ENCODE measurements around the gene S100A3.

Gene S100A3

DNA sequence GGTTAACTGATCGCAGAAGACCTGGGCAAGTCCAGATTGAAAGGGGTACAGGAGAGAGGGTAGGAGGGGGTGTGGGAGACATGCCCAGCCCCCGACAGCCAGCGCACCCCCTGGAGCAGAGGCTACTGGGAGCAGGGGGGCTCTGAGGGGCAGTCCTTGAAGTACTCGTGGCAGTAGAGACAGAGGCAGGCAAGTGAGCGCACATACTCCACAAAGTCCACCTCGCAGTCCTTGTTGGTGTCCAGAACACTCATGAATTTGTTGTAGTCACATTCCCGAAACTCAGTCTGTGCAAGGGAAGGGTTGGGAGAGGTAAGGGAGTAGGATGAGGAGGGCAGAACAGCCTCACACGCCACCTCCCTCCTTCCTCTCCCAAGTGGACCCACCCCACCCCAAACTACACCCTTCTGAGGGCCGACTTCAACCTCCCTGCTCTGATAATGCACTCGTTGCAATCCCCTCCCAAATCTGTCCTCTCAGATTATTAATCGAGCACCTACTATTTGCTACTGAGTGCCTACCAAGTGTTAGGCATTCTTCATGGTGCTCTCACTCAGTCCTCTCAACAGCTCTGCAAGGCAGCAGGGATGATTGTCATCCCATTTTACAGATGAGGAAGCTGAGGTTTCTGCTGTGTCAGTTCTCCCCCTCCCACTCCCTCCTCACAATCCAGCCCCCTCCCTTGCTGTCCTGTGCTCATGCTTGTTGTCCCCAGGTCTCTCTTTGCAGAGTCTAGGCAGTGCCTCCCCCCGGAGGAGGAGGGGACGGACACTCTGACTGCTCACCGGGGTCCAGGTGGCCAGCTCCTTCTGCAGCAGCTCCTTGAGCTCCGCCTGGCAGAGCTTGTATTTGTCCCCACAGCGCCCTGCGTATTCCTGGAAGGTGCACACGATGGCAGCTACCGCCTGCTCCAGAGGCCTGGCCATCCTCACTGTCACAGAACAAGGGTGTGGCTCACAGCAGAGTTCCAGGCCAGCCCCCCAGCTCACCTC, 1.2 kb downstream of the S100A3 start:
- DNase-seq = no peak

DNA sequence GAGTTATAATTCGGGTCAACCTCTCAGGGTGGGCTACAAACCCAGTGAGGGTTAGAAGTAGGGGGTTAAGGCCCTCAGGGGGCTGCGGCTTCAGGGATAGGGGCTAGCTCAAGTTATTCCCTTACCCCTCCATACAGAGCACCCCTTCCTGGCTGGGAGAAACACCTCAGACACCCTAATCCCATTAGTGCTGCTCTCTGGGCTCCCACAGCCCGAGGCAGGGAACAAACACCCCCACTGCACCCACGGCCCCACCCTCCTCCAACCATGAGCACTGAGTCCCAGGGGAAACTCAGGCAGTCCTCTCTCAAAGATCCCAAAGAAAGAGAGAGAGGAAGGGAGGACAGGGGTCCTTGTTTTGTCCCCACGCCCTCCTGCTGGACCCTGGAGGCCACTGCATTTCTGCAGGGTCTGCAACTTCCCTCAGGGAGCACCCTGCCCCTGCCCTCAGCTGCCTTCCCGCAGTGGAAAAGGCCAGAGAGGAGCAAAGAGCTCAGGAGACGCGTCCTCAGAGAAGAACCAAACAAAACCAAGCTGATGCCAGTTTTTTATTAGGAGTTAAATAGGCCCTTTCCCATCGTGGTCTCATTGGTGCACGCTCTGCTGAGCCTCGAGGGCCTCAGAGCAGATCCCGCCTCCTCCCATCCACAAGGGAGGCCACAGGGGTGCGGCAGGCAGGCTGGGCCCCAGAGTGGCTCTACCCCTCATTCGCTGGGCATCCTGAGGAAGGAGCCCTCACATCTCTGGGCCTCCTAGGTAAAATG, 2.1 kb downstream of the S100A3 start:
- no peak for DNase-seq

DNA sequence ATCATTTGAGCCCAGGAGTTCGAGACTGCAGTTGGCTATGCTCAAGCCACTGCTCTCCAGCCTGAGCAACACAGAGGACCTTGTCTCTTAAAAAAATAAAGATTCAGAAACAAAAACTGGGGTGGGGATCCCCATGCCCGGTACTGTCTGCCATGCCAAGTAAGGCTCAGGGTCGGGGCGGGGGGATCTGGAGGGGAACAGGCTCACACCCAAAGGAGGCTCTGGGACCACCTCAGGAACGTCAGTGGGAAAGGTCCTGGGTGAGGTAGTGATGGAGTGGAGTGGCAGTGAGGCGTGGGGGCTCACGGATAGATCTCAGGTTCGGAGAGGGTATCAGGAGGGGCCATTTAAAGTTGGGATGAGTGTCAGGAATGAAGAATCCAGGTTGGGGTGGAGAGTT, 2.7 kb downstream of the S100A3 start:
- no peak for DNase-seq

DNA sequence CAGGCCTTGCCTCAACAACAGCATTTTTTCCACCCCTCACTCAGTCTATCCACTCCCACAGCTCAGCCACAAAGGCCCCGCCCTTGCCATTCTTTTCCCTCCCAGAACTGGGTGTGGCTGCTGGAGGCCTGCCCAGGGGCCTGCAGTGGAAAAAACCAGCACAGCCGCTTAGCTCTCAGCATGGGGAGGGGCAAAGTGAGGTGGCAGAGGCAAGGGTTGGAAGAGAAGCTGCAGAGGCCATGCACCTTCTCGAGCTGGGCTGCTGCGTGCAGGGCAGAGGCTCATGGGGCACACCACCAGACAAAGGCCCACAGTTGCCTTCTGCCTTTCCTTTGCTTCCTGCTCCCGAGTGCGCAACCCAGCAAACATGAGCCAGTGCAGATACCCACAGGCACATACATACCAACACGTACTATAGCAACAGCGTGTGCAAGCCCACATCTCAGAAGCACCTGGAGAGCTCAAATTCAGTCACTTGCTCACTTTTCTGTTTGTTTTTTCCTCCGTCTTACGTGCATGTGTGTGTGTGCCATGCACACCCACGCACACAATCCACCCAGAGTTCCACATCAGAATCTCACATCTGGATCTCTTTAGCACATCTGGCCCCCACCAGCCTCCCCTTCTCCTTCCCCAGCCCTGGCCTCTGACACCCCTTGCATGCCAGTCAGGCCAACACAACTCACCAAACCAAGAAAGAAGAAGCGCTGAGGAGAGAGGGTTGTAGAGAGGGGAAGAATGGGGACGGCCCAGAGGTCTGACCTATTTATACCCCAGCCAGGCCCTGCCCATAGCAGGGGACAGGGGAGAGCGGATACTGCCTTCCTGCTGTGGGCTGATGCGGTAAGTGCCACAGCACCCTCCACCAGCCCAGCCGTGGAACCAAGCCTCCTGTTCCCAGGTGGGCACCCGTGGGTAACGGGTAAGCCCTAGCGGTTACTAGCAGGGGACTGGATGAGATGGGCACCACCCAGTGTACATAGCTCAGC, 3.7 kb downstream of the S100A3 start, which contains the start of gene S100A4:
Gene S100A4, minus strand, starts transcription at position 740 of the 989 bp plus-strand sequence. CDS start 1,012 bp downstream, outside the sequence.
- DNase-seq = peak in 1 of 2 donors; percentile 71

DNA sequence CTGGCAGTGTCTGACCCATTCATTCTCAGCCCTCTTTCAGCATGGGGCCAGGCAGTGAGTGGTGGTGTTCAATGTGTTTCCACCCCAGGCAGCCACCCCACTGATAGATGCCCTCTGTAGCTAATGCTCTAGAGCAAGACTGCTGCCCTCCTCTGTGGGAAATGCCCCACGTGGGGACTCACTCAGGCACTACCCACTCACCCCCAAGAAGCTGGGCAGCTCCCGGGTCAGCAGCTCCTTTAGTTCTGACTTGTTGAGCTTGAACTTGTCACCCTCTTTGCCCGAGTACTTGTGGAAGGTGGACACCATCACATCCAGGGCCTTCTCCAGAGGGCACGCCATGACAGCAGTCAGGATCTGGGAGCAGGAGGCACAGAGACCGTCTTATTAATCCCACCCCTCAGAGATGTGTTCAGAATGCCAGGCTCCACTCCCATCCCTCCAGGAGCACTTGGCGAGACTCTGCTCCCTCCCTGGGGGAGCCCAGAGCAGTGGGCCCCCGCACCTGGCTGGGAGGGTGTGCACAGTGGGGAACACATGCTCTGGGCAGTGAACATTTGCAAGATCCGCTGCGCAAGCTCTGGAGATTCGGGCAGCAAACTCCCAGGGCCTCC, 4.5 kb downstream of the S100A3 start:
- no peak for DNase-seq

DNA sequence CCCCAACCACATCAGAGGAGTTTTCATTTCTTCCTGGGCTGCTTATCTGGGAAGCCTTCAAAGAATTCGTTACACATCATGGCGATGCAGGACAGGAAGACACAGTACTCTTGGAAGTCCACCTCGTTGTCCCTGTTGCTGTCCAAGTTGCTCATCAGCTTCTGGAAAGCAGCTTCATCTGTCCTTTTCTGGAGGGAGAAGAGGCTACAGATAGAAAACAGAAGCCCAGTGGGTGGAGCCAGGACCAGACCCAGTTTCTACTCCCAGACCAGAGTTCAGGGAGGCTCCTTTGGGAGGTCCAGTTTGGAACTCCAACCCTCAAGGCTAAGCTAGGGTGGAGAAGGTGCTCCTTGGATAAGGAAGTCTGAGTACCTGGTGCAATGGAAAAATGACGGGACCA, 5.3 kb downstream of the S100A3 start:
- no peak for DNase-seq

DNA sequence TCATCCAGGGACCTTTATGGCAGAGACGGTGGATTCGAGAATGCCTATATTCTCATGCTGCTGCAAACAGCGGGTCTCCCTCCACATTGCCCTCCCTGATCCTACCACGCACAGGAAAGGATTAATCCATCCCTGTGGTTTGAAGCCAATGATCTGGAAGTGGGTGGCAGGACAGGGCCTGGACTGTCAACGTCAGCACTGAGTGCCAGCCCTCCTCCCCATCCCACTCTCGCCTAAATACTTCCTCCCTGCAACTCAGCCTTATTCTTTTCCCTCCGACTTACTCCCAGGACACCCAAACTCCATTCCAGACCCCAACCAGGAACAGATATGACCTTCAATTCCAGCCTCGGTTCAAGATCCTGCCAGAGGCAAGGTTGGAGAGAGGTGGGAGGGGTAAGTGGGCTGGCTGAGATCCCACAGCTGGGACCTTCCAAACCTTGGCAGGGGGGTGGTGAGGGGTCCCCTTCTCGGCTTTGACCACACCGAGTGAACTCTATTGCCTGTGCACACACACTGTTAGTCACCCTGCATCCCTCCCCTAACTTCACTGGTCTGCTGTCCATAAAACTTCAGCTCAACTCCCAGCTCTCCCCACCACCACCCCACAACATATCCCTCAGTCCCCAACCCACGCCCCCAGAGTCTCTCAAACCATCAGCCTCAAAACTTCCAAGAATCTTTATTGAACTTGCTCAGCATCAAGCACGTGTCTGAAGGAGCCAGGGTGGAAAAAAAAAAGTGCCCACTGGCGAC, 5.9 kb downstream of the S100A3 start:
- DNase-seq = no peak

DNA sequence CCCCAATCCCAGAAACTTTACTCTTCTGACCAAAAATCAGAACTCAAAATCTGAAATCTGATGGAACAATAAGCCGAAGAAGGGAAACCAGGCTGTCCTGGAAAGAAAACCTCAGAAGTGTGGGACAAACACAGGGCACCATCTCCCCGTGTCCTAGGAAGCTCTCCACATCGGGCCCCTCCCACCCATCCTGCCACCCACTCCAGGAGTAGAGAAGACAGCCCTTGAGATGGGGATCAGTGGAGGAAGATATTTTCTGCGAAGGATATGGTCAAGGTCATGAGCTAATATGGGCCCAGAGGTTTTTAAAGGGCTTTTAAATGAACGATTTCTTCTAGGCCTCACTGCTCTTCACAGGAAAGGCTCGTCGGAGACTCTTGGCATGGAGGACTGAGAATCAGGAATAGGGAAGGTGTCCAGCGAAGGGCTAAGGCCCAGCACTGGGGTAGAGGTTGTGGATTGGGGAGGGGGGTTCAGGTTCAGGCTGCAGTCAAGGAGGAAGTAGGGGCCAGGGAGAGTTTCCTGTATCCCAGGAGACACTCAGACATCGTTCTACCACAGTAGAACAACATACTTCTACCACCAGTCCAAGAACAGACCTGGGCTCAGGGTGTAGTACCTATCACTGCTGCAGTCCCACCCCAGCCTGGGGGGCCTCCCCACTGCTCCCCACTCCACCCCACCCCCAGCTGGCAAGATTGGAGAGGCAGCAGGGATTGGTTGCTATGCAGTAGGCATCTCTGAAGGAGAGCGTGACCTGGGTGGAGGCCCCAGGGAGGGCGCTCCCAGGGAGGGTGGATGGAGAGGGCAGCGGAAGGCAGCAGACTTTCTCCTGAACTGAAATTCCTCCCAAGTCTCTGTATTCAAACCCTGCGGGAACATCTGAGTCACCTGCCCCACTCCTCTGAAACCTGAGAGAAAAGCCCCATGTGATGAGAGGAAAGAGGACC, 7.1 kb downstream of the S100A3 start:
- DNase-seq = no peak

DNA sequence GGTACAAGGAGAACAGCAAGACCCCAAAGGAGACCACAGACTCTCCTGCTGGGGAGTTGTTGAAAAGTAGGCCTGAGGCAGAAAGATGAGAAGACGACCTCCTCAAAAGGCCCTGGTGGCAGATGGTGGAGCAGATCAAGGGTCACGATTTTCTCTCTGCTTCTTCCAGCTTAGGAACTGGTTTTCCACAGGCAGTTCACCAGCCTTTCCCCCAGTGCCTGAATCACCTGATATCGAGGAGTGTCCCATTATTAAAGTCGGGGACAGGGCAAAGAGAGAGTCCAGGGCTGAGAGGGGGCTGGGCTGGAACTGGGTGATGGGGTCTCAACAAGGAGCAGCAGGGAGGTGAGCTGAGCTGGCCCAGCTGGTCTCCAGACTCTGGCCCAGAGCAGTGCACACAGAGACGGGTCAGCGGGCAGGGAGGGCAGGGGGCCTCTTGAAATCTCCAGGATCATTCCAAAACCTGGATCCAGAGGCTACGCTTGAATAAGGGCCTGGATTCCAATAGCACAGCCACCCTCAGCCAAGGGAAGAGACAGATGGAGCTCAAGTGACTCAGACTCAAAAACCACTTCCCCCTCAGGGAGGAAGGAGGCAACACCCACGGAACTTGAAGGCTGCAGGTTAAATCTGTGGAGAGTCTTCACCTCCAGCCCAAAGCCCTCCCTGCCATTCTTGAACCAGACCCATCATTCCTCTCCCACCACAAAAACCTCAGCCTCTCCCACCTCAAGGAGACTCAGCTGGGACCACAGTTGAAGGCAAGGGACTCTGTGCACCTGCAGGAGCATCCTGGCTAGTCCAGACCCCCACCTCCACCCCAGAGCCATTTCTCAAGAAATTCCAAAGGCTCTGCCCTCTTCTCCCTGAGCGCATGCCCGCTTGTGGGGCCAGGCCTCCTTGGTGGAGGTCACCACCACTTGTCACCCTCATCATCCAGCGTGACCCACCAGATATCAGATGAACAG, 8.4 kb downstream of the S100A3 start, which contains the start of gene S100A5:
Gene S100A5, minus strand, starts transcription at position 541 of the 968 bp plus-strand sequence. CDS start 743 bp downstream, outside the sequence.
- no peak for DNase-seq

DNA sequence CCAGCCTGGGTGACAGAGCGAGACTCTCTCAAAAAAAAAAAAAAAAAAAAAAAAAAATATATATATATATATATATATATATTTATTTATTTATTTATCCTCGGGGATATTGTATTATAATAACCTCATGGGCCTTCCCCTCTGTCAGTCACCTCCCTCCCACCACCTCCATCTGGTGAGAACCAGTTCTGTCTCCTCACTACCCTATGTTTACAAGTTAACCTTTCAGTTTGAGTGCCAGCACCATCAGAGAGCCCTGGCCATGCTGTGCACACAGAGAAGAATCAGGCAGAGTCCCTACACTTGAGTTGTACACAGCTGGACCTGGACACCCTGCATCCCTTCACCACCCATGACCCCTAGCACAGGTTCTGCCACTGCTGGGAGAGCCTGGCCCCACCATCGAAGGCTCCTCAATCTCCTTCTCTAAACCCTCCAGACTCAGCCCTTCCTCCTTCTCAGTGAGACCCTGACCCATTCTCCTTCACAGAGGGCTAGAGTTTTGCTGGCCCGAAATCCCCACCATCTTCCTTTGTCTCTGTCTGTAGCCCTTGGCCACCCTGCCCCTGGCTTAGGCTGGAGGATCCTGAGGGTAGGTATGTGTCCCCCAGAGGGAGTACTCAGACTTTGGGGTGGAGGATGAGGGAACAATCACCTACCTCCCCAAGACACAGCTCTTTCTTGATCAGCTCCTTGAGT, 9.5 kb downstream of the S100A3 start:
- DNase-seq = no peak

DNA sequence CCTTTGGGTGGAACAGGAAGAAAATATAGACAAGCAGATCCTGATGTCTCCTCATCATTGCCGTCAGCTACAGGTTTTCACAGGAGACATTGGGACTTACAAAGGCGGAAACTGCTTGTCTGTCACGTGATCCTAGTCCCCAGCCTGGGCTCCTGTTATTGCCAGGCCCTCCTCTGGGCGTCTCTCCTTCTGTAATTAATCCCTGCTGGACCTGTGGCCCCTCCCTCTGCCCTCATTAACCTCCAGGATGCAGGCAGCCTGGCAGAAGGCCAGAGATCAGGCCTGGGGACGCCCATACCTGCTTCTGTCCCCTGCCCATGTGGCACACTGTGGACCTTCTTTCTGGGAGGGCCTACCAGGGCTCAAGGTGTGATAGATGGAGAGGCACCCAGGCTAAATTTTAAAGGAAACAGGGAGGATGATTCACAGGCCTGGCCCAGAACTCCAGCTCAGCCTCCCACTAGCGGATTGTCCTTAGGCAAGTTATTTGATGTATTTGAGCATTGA, 10.7 kb downstream of the S100A3 start:
- DNase-seq = no peak

DNA sequence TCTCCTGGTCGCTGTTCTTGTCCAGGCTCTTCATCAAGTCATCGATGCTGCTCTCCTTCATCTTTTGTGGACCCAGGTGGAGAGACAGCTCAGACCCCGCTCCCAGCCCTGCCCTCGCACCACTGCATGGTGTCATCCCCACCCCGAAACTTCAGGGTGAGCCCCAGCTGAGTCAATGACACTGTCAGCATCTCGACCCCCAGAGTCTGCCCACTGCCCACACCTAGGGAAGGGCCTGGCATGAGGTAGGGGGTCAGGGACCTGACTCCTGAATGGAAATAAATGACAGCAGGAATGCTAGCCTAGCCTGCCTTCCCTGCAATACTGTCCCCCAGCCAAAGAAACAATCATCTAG, 11.7 kb downstream of the S100A3 start:
- DNase-seq = no peak

DNA sequence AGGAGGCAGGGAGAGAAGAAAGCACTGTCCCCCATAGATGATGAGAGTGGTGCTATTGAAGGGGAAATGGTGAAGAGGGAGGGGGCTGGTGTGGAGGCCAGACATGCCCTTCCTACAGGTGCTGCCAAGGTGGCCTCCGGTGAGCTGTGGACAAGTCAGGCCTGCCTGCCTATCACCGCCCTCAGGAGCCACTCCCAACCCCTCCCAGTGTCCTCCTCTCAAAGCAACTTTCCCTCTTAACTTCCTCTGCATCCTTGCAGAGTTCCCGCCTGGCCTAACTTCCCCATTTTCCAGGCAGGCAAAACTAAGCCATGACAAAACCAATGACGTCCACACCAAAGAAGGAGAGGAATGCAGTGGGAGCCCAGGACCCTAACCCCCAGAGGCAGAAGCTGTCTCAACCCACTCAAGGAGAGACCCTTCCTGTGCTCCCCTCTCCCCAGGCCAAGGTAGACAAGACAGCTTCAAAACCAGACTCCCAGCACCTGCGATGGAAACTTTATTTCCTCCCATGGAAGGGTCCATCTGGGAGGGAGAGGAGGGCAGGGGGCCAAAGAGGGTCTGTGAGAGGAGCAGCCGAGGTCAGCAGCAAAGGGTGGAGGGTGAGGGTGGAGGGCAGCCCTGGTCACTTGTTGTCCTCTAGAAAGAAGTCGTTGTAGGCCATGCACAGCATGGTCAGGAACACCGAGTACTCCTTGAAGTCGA, 12.2 kb downstream of the S100A3 start:
- no peak for DNase-seq

DNA sequence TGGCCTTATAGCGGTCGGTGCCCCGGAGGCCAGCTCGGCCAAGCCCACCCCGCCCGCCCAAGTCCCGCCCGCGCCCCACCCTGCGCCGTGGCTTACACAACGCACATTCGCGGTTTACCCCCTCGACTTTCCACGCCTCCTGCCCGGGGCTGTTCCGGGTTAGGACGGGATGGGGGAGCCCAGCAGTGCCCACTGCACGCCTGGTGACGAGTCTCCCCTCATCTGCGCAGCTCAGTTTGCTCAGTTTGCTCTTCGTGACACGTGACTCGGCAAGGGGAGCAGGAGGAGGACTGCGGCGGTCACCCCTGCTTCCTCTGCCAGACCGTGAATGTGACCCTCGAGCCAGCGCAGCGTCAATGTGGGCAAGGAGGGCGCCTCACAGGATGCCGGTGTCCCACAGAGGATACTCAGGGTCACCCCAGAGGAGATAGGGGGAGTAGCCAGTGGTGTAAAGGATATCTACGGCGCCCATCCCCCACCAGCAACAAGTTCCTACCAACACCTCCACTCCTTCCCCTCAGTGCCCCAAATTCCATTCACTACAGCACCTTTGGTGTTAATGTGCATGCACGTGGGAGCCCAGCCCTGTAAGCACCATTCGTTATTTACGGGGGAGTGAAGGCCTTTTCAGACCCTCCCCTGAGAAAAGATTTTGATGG, 12.9 kb downstream of the S100A3 start:
- DNase-seq = peak in 1 of 2 donors; percentile 51

DNA sequence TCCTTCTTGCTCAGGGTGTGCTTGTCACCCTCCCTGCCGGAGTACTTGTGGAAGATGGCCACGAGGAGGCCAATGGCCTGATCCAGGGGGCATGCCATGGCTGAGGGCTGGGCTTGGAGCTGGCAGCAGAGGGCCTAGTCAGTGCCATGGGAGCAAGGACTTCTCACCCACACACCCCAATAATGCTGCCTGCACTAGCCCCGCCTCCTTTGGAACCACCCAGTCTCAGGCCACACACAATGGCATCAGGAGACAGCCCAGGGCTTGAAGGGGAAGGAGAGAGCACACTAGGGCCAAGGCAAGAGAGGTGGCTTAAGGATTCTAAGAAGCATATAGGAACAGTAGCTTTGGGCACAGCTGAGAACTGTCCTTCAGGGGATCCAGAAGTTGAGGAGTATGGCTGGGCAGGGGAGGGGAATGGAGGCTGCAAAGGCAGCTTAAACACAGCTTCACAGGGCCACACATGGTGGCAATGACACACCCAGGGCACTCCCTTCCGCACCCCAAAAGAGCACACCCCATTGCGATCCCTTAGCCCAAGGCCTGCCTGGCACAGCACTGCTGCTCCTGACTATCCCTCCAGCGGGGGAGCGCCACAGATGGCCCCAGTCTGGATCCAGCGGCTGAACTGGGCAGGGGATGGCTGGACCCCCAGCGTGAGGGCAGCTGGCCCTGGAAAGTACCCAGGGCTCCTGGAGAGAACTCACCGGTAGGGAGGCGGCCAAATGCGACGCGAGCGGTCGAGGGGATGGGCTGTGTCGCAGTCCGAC, 13.6 kb downstream of the S100A3 start, which contains the start of gene S100A6:
Gene S100A6, minus strand, starts transcription at position 750 of the 770 bp plus-strand sequence. Its CDS starts 652 bp downstream, at position 98.
- no peak for DNase-seq

DNA sequence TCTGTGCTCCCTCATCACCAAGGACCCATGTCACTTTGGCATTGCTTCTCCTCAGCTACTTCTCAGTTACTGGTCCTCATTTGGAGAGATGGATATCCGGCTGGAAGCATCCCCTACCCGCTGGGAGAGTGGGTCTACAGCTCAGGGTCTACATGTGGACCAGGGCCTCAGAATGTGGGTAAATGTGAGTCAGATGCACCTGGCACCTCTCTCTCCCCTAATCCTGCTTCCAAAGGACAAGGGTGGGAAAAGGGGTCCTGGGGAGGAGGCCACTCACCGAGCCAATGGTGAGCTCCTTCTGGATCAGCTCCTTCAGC, 14.2 kb downstream of the S100A3 start:
- no peak for DNase-seq
